Endothelial cell (in vitro differentiated cells): ENCODE measurements around the gene ARMC2. TPM values are rescaled to one million over a fixed set of nuclear protein-coding genes. Genes with fewer than 3 reads are reported as not detected.

Experiments used
- DNase-seq: peaks from one replicate; pipeline ENCODE4 v3.0.0; 2021; ENCODE audit warnings: low spot score
- H3K27ac Mint-ChIP-seq: one replicate; pipeline ENCODE4 v1.8.0; 2021; ENCODE audit warnings: mixed read lengths, inconsistent platforms; ENCODE audit not compliant: unreplicated experiment
- H3K27me3 Mint-ChIP-seq: one replicate; pipeline ENCODE4 v1.8.0; 2021; ENCODE audit warnings: mild to moderate bottlenecking, moderate library complexity, mixed read lengths, inconsistent platforms; ENCODE audit not compliant: unreplicated experiment
- H3K36me3 Mint-ChIP-seq: one replicate; pipeline ENCODE4 v1.8.0; 2021; ENCODE audit warnings: mild to moderate bottlenecking, low read depth, mixed read lengths, inconsistent platforms; ENCODE audit not compliant: unreplicated experiment
- H3K4me1 Mint-ChIP-seq: one replicate; pipeline ENCODE4 v1.8.0; 2021; ENCODE audit warnings: mild to moderate bottlenecking, mixed read lengths, inconsistent platforms; ENCODE audit not compliant: unreplicated experiment
- H3K4me3 Mint-ChIP-seq: one replicate; pipeline ENCODE4 v1.8.0; 2021; ENCODE audit warnings: mild to moderate bottlenecking, mixed read lengths, inconsistent platforms; ENCODE audit not compliant: unreplicated experiment
- H3K9me3 Mint-ChIP-seq: one replicate; pipeline ENCODE4 v1.8.0; 2021; ENCODE audit warnings: mixed read lengths, inconsistent platforms; ENCODE audit not compliant: unreplicated experiment
- CTCF ChIP-seq: fragments of 200-600 bp; sonication (generic); IDR thresholded peaks from one replicate; pipeline ENCODE4 v1.5.0; 2021; ENCODE audit warnings: antibody characterized with exemption; ENCODE audit not compliant: unreplicated experiment
- total RNA-seq: library from RNA; stranded (reverse); fragmentation: NEBNext Ultra II Directional; extraction: Animal tissue kit (Norgen Biotek cat#: 25700); gene quantifications from one replicate; pipeline ENCODE4 v1.2.1, GENCODE V29; 2021; ENCODE audit not compliant: unreplicated experiment

ARMC2 gene
- total RNA-seq, 1 donor from 2014 or later: 6.3 TPM

DNA sequence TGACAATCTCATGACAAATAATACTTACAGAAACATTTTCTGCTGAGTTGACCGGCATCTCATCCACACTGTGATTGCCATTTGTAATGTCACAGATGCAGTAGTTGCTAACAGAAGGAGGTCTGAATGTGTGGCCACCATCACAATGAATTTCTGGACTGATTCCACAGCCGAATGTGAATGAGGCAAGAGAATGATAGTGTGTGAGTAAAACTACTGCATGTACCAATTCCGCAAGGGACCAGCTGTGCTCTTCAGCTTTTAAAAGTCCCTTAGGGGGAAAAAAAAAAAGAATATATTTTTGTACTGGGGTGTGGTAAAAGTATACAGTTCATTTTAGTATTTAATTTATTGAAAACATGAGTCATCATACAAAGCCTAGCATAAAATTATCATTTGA, 150.3 kb downstream of the ARMC2 start:
- no peaks in the 10 kb centered on the region for H3K9me3 Mint-ChIP-seq
- no peaks in the 10 kb centered on the region for H3K27me3 Mint-ChIP-seq
- H3K27ac Mint-ChIP-seq: no peak overlapping the region
- no peak for TF ChIP-seq CTCF
- no peak overlapping the region for H3K4me3 Mint-ChIP-seq
- no peak for DNase-seq
- H3K36me3 Mint-ChIP-seq: no peaks in the 10 kb centered on the region
- no peaks in the 10 kb centered on the region for H3K4me1 Mint-ChIP-seq

- Mint-ChIP-seq H3K4me3 (no peak overlapping the region), H3K36me3 (no peaks in the 10 kb centered on the region), H3K4me1 (no peaks in the 10 kb centered on the region), H3K9me3 (no peaks in the 10 kb centered on the region), H3K27me3 (no peaks in the 10 kb centered on the region), H3K27ac (no peak overlapping the region)
- no peak for DNase-seq
- TF ChIP-seq CTCF: no peak
These were observed 151.2 kb downstream of the ARMC2 start for GRCh38 chr6:108999428-108999827.

GRCh38 chr6:109000289-109000688, 152.1 kb downstream of the ARMC2 start:
- TF ChIP-seq CTCF: no peak
- H3K27ac Mint-ChIP-seq: no peak overlapping the region
- H3K4me1 Mint-ChIP-seq: no peaks in the 10 kb centered on the region
- H3K27me3 Mint-ChIP-seq: no peaks in the 10 kb centered on the region
- H3K36me3 Mint-ChIP-seq: no peaks in the 10 kb centered on the region
- no peak overlapping the region for H3K4me3 Mint-ChIP-seq
- no peaks in the 10 kb centered on the region for H3K9me3 Mint-ChIP-seq
- no peak for DNase-seq

- no peak overlapping the region for H3K4me3 Mint-ChIP-seq
- H3K27me3 Mint-ChIP-seq: no peaks in the 10 kb centered on the region
- H3K27ac Mint-ChIP-seq: no peak overlapping the region
- H3K36me3 Mint-ChIP-seq: no peaks in the 10 kb centered on the region
- TF ChIP-seq CTCF: no peak
- no peak for DNase-seq
- no peaks in the 10 kb centered on the region for H3K9me3 Mint-ChIP-seq
- no peaks in the 10 kb centered on the region for H3K4me1 Mint-ChIP-seq
These were observed 153.2 kb downstream of the ARMC2 start for GRCh38 chr6:109001291-109001894.

- DNase-seq: no peak
- H3K4me1 Mint-ChIP-seq: peaks cover 7% of the 10 kb centered on the region
- H3K9me3 Mint-ChIP-seq: no peaks in the 10 kb centered on the region
- H3K27ac Mint-ChIP-seq: no peak overlapping the region
- no peak for TF ChIP-seq CTCF
- no peaks in the 10 kb centered on the region for H3K27me3 Mint-ChIP-seq
- no peak overlapping the region for H3K4me3 Mint-ChIP-seq
- H3K36me3 Mint-ChIP-seq: no peaks in the 10 kb centered on the region
These were observed 154.0 kb downstream of the ARMC2 start for GRCh38 chr6:109002051-109002697.
